NCI-H1417 (cell line): ENCODE measurements around the gene NHSL2.
A peak's percentile ranks its signal among the peaks of the same experiment; 100 is the strongest.

Experiments
- DNase-seq, 3 experiments: peaks; one replicate each; lab custom pipeline; 2025; lab: John Stamatoyannopoulos, UW

The NHSL2 gene

DNA sequence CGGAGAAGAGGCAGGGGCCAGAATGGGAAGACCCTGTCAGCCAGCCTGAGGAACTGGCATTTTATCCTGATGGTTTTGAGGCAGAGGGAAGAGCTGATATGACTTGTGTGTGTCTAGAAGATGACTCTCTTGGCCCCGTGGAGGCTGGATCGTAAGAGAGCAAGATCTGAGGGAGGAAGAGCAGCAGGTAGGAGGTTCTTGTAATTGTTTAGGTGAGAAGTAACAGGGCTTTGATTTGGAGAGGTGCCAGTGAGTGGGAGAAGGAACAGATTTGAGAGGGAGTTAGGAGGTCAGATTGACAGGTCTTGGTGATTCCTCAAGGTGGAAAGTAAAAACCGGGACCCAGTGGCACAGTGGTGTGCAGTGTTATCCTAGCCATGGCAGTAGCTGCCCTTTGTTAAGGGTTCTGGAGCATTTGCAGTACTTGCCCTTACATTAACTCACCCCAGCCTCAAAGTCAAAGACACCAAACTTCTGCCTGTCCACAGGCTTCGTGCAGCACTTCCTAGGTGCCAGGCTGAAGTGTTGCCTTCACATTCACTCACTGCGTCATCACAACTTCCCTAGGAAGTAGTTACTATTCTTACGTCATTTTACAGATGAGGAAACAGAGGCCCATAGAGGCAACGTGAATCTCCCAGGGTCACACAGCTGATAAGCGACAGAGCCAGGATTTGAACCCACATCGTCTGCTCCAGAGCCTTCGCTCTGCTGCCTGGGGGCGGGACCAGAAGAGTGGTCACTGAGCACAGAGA lies 197.4 kb downstream of the NHSL2 start:
- DNase-seq: no peak

DNA sequence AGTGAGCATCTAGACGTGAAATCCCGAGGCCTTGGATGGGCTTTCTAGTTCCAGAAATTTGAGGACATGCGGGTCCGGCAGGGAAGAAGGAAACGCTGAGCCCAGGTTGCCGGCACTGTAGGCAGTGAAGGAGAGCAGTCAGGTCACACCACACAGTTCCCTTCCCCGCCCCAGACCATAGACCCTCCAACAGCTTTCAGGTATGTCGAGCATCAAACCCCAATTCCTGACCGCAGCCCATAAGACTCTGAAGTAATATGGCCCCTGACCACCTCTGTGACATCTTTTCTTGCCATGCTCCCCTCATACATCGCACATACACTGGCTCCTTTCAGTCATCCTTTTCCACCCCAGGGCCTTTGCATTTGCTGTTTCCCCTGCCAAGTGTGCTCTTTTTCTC lies 198.0 kb downstream of the NHSL2 start:
- no peak for DNase-seq

DNA sequence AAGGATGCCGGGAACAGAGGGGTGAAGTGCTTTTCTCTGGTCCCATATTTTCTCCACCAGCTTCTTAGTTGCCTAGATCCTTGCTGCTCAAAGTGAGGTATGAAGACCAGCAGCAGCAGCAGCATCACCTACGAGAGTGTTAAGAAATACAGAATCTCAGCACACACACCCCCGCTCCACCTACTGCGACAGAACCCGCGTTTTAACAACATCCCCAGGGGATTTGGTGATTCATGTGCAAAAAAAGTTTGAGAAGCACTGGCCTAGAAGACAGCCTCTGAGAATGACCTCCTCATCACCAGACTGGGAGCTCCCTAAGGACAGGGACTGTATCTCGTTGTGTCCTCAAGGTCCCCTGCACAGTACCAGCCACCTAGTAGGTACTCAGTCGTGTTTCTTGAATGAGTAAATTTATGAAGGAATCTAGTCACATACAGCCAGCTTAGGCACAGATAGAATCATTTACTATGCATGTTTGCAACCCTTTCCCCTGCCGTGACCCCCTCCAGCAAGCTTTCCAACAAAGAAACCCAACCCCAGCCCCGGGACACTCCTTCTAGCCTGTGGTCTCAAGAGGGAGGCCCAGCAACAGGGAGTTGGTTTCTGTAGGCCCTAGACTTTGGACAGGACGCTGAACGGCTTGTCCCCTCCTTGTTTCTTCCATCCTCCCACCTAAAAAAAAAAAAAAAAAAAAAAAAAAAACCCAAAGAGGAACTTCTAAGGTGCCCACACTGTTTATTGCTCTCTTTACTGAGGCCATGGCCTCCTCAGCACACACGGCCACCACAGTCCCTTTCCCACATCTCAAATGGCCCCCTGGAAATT lies 199.6 kb downstream of the NHSL2 start:
- DNase-seq: no peak

DNA sequence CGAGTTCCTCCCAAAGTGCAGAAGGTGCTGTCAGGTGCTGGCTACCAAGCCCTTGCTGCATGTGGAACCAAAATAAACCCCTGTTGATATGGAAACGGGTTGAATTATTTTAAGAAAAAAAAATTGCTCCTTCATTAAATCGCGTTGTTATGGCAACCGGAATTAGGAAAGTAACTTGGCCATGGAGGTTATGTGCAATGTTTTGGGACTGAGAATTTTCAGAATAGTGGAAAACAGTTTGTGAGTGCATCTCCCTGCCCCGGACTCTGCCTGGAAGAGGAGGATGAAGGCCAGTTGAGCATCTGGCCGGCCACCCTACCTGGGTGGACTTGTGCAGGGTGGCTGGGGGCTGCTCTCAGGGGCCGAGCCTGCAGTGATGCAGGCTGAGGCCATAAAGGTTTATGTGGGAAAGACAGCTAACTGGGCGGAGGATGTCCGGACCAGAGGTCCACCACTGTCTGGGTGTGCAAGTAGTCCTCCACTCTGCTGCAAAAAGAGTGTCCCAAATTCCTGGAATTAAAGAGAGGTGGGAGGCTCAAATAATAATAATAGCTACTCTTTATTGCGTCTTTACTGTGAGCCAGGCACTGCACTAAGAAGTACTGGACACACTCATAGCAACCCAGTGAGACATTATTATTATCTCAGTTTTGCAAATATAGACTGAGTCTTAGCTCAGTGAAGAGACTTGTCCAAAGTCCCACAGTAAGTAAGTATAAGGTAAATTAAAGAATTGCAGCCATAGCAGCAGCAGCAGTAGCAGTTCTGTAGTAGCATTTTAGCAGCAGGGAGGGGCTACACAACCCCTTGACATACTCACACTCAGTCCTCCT lies 200.4 kb downstream of the NHSL2 start:
- no peak for DNase-seq

DNA sequence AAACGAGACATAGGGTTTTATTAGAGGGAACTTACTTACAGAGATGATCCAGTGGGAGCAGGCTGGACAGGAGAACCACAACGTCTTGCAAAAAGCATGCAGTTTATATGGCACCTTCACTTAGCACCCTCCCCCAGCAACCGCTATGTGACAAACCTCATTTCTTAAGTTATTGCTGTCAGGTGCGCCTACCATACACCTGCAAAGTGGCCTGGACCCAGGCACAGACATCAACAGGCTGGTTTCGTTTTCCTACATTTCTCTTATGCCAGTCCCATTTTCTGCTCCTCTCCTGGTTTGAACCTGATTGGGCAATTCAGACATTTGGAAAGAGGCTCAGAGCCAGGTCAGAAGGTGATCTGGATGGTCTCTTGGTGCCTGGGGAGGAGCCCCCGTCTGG lies 202.8 kb downstream of the NHSL2 start:
- DNase-seq: no peak

DNA sequence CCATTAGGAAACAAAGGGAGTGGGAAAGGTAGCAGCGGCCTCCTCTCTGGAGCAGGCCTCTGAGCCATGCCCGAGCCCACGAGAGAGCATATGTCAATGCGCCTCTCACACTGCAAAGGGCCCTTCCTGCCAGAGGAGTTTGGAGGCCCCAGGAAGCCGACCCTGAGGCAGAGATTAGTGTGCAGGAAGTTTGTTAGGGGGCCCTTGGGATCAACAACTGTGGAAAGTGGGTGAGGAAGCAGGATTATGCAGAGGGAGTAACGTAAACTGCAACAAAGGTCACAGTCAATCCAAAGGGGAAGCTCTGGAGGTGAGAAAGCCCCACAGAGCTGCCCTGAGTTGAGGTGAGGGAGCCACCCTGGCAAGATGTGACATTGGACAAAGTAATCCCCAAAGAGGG lies 203.7 kb downstream of the NHSL2 start:
- no peak for DNase-seq

DNA sequence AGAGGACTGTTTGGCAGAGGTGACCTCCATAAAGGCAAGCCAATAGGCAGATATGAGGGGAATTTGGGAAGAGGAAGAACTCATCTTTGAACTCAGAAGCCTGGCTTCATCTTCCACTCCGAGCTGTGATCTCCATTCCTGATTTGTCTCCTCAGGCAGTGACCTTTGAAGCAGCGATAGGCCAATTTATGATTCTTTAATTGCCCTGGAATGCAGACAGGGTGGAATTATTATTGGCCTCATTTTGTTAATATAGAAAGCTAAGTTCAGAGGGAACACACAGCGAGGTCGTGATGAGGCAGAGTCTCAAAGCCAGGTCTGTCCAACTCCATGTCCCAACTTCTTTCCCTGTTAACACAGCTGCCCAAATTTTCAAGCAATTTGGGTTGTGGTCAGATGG lies 204.2 kb downstream of the NHSL2 start:
- no peak for DNase-seq

DNA sequence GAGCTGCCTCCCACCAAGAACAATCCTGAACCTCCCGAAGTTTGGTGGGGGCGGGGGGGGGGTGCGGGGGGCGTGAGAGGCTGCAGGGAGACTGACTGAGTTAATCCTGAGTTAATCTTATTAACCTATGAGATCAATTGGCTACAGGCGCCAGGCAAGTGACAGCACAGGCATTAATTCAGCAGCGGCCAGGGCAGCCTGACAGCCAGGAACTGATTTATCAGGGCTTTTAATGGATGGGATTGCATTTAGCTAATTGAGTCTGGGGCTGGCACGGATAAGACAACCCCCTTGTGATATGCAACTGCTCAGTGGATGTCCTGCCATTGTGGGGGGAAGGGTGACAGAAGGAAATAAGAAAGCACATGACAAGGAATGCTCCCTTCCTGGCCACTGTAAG lies 204.7 kb downstream of the NHSL2 start:
- DNase-seq: no peak

DNA sequence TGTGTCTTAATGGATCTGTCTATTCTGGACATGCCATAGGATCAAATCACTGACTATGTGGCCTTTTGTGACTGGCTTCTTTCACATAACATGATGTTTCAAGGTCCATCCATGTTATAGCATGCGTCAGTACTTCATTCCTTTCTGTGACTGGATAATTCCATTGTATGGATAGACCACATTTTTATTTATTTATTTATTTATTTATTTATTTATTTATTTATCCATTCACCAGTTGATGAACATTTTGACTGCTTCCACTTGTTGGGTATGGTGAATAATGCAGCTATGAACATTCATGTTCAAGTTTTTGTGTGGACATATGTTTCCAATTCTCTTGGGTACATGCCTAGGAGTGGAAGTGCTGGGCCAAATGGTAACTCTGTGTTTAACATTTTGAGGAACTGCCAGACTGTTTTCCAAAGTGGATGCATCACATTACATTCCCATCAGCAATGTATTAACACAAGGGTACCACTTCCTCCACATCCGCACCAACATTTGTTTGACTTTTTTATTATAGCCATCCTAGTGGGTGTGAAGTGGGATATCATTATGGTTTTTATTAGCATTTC lies 207.1 kb downstream of the NHSL2 start:
- DNase-seq: no peak

DNA sequence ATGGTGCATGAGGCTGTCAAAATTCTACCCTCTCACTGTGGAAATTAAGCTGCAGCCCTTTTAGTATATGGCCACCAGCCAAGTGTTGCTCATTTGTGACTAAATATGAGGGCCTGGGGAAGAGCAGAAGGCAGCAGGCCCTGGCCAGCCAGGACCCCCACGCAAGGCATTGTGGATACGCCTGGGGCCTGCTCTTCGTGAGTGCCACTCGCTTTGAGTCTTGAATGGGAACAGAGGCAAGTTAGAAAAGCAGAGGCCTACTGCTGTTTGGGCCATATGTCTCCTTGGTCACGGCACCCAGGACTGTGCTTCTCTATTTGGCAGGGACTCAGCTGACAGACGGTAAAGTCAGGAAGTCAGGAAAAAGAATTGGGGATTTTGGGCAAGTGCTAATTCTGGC lies 210.2 kb downstream of the NHSL2 start:
- no peak for DNase-seq

DNA sequence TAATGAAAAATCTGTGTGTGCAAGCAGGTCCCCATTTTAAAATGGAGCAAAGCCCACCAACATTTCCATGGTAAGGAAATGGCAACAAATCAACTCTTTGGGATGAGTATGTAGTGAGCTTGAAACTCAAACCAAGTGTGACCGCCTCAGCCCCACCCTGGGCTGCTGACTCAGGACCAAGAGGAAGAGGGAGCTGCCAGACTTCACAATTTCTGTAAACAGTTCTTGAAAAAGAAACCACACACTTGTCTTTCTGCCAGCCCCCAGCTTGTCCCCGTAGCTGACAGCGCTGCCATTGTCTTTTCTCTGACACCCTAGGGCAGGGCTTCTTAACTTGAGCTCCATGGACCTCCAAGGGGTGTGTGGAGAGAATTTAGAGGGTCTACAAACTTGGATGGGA lies 210.7 kb downstream of the NHSL2 start:
- DNase-seq: peak in 1 of 3 experiments; percentile 4

DNA sequence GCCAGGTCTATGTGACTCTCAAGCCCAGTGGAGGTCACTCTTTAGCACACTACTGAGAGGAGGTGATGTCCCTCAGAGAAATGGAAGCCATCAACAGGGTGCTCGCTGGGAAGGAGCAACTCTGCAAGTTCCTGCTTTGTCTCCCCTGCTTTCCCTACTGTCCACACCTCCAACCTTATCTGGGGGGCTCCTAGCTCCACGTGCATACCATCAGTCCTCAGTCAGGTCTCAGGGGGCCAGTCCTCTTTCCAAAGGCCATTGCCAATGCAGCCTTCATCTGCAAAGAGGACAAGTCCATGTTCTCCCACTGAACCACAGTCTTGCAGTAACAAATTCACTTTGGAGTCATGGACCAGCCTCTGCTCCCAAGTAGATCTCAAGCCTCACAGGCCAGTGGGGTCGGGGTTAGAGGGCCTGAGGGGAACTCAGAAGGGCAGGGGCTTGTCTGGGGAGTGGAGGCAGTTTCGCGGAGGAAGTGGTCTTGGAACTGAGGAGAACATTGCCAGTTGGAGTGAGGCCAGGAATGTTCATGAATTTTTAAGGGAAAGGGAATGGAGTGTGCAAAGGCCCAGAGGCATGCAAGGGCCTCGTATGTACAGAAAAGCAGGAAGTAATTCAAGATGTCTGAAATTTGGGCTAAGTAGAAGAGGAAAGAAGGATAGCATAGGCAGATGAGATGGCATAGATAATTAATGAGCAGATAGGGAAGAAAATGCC lies 212.1 kb downstream of the NHSL2 start:
- no peak for DNase-seq

DNA sequence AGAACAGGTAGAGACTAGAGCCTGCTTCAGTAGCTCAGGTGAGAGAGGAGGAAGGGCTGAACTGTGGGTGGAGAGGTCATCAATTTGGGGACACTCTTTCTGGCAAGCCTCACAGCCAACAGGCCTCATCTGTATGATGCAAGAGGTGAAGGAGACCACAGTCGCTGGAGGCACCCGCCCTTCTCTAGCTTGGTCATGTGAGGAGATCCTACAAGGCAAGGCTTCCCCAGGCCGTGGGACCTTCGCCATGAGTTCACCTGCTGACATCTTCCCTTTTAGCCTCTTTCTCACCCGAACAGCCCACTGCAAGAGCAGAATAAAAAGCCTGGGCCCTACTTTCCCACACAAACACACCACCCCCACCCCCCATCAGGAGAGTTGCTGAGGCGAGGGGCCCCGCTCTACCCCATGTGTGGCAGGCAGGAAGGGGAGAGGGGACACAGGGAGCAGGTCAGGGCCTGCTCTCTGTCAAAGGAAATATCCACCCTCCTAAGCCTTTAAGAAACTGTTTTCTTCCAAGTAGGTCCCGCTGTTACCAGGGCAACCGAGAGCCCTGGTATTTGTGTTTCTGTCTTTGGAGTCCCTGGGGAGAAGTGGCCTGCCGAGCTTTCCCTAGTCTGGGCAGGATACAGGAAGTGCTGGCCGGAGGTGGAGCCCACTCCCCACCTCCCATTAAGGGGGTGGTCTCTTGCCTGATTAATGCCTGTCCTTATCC lies 213.0 kb downstream of the NHSL2 start:
- DNase-seq: peak in 1 of 3 experiments; percentile 31

DNA sequence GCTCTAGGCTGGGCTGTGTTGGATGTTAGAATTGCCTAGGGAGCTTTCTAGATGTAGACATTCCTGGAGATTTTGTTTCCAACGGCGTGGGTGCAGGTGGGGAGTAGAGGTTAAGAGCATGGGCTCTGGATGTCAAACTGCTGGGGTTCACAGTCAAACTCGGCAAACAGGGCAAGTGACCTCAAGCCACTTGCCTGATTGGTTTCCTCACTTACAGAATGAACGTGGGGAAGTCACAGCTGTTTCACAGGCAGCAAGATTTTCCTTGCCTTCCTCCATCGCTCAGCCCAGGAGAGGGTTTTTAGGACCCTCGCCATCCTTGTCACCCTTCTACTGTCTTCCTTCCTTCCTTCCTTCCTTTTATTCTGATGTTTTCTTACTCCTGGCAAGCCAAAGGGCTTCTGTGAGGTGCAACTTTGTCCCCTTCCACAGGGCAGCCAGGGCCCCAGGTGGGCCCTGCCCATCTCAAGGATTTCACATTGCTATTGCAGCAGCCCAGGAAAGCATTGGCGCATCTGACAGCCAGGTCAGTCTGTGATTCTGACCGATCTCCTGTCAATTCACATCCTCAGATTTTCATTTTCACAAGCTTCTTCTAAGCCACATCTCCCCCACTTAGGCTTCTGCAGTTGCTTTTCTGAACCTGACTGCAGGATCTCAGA lies 214.0 kb downstream of the NHSL2 start:
- DNase-seq: no peak

DNA sequence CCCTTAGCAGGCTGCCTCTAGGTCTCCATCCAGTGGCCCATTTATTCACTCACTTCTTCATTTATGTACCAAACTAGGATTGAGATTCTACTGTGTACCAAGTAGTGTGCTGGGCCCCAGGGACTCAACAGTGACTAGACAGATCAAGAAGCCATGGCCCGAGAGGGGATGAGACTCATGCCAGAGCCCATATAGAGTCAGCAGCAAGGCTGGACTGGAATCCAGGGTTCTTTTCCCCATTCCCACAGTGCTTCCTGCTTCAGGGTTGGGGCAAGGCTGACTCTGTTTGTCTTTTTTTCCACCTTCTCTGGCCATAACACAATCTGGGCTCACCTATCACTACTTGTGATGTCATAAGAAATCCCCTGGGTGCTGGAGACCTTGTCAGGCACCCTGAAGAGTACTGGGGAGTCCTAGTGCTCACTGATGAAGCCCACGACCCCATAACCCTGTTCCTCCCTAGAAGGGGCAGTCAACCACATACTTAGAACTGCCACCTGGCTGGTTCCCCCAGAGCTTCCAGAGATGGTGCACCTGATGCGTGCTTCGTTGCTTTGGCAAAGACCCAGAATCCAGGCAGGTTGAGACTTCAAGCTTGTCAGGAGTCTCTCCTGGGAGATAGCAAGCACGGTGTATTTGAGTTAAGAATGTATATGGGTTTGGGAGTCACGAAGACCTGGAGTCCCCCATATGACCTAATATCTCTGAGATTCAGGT lies 214.8 kb downstream of the NHSL2 start:
- DNase-seq: no peak

DNA sequence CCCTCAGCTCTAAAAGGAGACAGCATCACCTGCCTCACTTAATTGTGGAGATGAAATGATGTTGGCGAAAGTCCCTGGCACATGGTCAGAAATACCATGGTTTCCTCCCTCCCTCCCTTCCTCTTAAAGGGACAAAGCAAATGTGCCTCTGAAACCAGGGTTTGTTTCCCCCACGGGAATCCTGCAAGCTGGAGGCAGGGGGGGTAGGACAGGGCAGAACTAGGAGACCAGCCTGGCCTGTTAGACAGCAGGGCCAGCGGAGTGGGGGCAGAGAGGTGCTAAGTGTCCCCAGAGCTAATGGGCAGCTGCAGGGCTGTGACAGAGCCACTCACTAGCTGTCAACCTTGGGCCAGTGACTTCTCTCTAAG lies 215.4 kb downstream of the NHSL2 start:
- DNase-seq: no peak

DNA sequence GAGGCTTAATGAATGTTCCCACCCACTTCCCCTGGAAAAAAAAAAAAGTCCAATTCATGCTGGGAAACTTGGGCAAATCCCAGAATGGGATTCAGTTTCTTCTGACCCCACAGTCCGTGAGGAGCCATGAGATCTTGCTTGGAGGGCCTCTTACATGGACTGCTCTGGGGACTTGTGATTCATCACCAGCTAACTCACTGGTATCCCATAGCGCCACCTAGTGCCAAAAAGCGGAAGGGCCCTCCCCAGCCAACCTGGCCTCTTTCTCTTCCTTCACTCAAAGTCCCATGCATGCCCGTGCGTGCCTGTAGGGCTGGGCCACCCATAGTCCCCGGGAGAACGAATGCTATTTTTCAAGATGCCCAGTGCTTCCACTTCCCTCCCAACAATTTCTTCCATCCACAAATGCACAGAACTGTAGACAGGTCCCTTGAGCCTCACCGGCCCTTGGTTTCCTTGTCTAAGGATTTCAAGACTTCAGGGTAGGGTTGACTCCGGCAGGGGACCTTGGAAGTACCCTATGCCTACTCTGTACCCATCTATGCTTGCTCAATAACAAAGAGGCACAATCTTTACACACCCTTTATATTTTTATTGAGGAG lies 216.0 kb downstream of the NHSL2 start:
- peak; percentile 72 to 86 (median 79) for DNase-seq

DNA sequence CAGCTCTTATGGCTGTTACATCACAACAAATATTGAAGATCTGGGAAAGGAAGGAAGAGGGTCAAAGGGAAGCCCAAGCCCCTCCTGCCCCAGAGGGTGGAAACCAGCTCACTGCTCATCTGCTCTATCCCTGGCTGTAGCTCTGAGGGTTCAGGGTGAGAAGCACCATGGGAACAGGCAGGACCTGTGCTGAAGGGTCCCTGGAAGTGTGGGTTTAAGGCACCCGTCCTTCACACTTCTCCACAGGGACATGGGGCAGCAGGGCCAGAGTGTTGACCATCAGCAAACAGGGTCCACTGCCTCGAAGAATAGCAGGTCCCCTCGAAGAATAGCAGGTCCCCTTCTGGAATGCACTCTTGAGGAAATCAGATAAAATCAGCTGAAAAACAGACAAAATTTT lies 216.7 kb downstream of the NHSL2 start:
- DNase-seq: no peak

DNA sequence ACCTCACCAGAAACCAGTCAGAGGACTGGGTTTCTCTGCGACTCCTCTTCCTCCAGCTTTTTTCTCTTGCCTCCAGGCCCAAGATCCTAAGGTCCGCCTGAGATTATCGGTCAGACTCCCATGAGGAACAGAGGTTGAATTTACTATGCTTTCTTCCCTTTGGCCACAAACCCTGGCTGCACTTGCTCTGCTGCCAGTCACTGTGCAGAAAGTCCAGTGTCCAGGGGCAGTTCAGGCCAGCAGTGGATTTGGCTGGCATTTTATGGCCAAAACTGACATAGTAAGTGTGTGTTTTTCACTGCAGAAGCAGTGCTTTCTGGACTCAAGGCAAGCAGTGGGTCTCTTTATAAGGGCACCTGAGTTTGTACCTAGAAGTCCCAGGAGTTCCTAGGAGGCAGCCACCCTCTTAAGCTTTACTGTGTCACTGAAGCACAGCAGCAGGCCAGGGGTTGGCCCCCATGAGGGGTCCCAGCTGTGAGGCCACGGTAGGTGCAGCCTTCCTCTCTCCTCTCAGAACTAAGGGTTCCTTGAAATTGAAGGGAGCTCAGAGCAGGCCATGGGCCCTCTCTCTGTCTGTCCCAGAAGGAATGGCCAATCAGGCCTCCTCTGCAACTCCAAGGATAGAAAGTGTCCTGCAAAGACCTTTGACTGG lies 217.7 kb downstream of the NHSL2 start:
- DNase-seq: no peak
